Stimulated activated naive CD8-positive, alpha-beta T cell treated with anti-CD3 and anti-CD28 coated beads, Interleukin-15, Interleukin-2, amounts not matched to agents 100 U/mL and 50 U/mL, for 24 hours (primary cell): ENCODE measurements around the gene FCN1.
"Not testable (repeated sequence)": the region's sequence is repeated elsewhere in the genome, so short reads cannot be mapped to it uniquely, and the experiment has no call there.

Source experiments
- ATAC-seq: fragments of 150-1000 bp; cut with Tn5 transposase; one replicate; pipeline ENCODE4 v1.10.0; 2021
- DNase-seq: peaks from one replicate; pipeline ENCODE4 v3.0.0; 2021

The FCN1 gene

GRCh38 chr9:134917431-134918373 is at the start of gene FCN1:
FCN1 (minus strand) TSS chr9:134917912; CDS start chr9:134917871, 41 bp downstream.
- ATAC-seq: no peak
- no peak for DNase-seq

- ATAC-seq (no peak), DNase-seq (no peak)
These were observed 49.2 kb upstream of the FCN1 start for GRCh38 chr9:134966697-134967546.

- ATAC-seq (no peak), DNase-seq (no peak)
These were observed 48.6 kb upstream of the FCN1 start for GRCh38 chr9:134966270-134966669.

GRCh38 chr9:134965851-134966250 is 48.1 kb upstream of the FCN1 start:
- ATAC-seq: no peak
- no peak for DNase-seq

GRCh38 chr9:134965411-134965810 is 47.7 kb upstream of the FCN1 start:
- ATAC-seq (no peak), DNase-seq (no peak)

- no peak for ATAC-seq
- no peak for DNase-seq
These were observed 46.8 kb upstream of the FCN1 start for GRCh38 chr9:134964271-134965055.

GRCh38 chr9:134963546-134963945 is 45.8 kb upstream of the FCN1 start:
- ATAC-seq (no peak), DNase-seq (no peak)

GRCh38 chr9:134962973-134963364 is 45.3 kb upstream of the FCN1 start:
- ATAC-seq (no peak), DNase-seq (no peak)

- no peak for DNase-seq
- ATAC-seq: no peak
These were observed 44.6 kb upstream of the FCN1 start for GRCh38 chr9:134962065-134962972.

- DNase-seq (no peak), ATAC-seq (no peak)
These were observed 43.8 kb upstream of the FCN1 start for GRCh38 chr9:134961331-134962064.

GRCh38 chr9:134960701-134961181 is 43.0 kb upstream of the FCN1 start:
- ATAC-seq: no peak
- no peak for DNase-seq

GRCh38 chr9:134959971-134960310 is 42.2 kb upstream of the FCN1 start:
- DNase-seq (no peak), ATAC-seq (no peak)

- DNase-seq (no peak), ATAC-seq (no peak)
These were observed 41.6 kb upstream of the FCN1 start for GRCh38 chr9:134959126-134959970.

- ATAC-seq (no peak), DNase-seq (no peak)
These were observed 40.2 kb upstream of the FCN1 start for GRCh38 chr9:134957945-134958227.

- no peak for DNase-seq
- ATAC-seq: no peak
These were observed 39.6 kb upstream of the FCN1 start for GRCh38 chr9:134957165-134957944.

GRCh38 chr9:134956387-134956786 is 38.7 kb upstream of the FCN1 start:
- not testable (repeated sequence) for ATAC-seq, DNase-seq

GRCh38 chr9:134955801-134956200 is 38.1 kb upstream of the FCN1 start:
- ATAC-seq: no peak

GRCh38 chr9:134955156-134955555 is 37.4 kb upstream of the FCN1 start:
- DNase-seq (no peak), ATAC-seq (no peak)

More at GRCh38 chr9:134955801-134956200, 38.1 kb upstream of the FCN1 start:
- no peak for DNase-seq

- DNase-seq: no peak
- no peak for ATAC-seq
These were observed 34.3 kb upstream of the FCN1 start for GRCh38 chr9:134951994-134952393.
